ENCODE results near the gene CAB39L. TPM values are rescaled to one million over a fixed set of nuclear protein-coding genes. Genes with fewer than 3 reads are reported as not detected.

Gene CAB39L
- total RNA-seq, 1 experiment from 2014 or later, result 6.6 TPM

DNA sequence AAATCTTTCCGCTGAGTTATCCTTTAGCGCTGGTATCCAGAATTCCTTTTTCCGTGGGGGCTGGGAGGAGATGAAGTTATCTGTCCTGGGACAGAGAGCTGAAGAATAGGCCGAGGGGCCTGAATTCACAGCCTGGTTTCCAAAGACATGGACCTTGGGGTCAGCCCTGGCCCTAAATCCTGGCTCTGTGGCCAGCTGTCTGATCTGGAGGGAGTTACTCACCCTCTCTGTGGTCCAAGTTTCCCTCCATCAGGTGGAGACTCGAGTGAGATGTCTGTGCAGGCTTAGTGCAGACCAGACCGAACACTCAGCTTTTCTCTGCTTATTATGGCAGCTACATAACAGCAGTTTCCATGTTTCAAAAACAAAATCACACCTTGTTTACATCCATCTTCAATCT is 136.5 kb downstream of the CAB39L start:
- ATAC-seq (no peak), DNase-seq (ENCODE audit: low read depth, low spot score) (no peak)
- in situ Hi-C loops (cut with HindIII; ENCODE audit: low pct_unique_long_range_greater_than_20kb, low sequenced_read_pairs), result no loop called here
- intact Hi-C loops (cut with micrococcal nuclease; ENCODE audit: unreplicated experiment), result no loop called here
- Histone ChIP-seq H3K4me3 (ENCODE audit: low read depth in 2 of 2, low read length in 2 of 2) (no peak overlapping the region), H3K36me3 (ENCODE audit: control insufficient read depth, insufficient read depth, low read length) (no peaks in the 10 kb centered on the region), H3K9me3 (ENCODE audit: control insufficient read depth, insufficient read depth, low read depth, low read length) (no peaks in the 10 kb centered on the region), H3K27me3 (ENCODE audit: control insufficient read depth, insufficient read depth, low read length) (no peaks in the 10 kb centered on the region), H3K4me1 (ENCODE audit: control insufficient read depth, insufficient read depth, low read length) (no peaks in the 10 kb centered on the region), H3K27ac (ENCODE audit: low read length) (no peak overlapping the region)
- TF ChIP-seq, protein P1, sequence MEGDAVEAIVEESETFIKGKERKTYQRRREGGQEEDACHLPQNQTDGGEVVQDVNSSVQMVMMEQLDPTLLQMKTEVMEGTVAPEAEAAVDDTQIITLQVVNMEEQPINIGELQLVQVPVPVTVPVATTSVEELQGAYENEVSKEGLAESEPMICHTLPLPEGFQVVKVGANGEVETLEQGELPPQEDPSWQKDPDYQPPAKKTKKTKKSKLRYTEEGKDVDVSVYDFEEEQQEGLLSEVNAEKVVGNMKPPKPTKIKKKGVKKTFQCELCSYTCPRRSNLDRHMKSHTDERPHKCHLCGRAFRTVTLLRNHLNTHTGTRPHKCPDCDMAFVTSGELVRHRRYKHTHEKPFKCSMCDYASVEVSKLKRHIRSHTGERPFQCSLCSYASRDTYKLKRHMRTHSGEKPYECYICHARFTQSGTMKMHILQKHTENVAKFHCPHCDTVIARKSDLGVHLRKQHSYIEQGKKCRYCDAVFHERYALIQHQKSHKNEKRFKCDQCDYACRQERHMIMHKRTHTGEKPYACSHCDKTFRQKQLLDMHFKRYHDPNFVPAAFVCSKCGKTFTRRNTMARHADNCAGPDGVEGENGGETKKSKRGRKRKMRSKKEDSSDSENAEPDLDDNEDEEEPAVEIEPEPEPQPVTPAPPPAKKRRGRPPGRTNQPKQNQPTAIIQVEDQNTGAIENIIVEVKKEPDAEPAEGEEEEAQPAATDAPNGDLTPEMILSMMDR (IDR thresholded peaks at IDR 0.05), result no peak
- TF ChIP-seq SIN3A (IDR thresholded peaks at IDR 0.05; ENCODE audit: borderline replicate concordance, insufficient read depth, low read depth, low read length) (no peak), POLR2AphosphoS5 (IDR thresholded peaks at IDR 0.05; ENCODE audit: low read depth, low read length) (no peak), TCF7L2 (IDR thresholded peaks at IDR 0.05; ENCODE audit: low read depth, low read length) (no peak)
- TF ChIP-seq, protein P2, sequence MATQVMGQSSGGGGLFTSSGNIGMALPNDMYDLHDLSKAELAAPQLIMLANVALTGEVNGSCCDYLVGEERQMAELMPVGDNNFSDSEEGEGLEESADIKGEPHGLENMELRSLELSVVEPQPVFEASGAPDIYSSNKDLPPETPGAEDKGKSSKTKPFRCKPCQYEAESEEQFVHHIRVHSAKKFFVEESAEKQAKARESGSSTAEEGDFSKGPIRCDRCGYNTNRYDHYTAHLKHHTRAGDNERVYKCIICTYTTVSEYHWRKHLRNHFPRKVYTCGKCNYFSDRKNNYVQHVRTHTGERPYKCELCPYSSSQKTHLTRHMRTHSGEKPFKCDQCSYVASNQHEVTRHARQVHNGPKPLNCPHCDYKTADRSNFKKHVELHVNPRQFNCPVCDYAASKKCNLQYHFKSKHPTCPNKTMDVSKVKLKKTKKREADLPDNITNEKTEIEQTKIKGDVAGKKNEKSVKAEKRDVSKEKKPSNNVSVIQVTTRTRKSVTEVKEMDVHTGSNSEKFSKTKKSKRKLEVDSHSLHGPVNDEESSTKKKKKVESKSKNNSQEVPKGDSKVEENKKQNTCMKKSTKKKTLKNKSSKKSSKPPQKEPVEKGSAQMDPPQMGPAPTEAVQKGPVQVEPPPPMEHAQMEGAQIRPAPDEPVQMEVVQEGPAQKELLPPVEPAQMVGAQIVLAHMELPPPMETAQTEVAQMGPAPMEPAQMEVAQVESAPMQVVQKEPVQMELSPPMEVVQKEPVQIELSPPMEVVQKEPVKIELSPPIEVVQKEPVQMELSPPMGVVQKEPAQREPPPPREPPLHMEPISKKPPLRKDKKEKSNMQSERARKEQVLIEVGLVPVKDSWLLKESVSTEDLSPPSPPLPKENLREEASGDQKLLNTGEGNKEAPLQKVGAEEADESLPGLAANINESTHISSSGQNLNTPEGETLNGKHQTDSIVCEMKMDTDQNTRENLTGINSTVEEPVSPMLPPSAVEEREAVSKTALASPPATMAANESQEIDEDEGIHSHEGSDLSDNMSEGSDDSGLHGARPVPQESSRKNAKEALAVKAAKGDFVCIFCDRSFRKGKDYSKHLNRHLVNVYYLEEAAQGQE (IDR thresholded peaks at IDR 0.05; ENCODE audit: insufficient read depth in 1 of 2, low read depth in 2 of 2, low read length in 1 of 2), result no peak
- BruUV-seq (replicated peaks), result no TSS peak
- CTCF ChIA-PET, result no interaction called here
- POLR2A ChIA-PET, result no interaction called here

DNA sequence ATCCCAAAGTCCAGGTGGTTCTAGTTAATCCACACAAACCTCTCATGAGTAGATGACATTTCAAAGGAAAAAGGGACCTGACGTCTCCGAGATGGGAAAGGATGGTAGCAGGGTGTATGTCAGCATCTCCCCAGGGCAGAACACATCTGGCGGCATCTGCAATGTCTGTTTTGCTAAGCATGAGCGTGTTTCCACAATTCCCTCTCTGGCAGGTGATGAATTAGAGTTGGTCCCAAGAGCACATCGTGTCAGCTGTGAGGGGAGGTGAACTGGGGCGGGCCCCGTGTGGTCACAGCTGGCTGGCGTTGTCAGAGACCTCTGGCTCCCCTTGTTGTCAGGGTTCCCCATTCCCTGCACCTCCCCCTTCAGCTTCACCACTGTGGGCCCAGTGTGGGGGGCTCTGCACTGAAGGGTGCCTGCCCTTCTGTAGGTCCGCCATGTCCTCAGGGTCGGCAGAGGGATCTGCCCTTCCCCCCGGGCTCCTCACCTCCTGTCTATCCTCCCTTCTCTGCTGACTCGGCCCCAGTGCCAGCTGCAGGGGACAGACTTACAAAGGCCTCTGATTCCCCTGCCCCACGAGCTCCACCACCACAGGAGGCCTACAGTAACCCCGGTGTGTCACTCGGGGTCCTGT is 138.0 kb downstream of the CAB39L start:
- in situ Hi-C loops (cut with HindIII; ENCODE audit: low pct_unique_long_range_greater_than_20kb, low sequenced_read_pairs) (no loop called here), intact Hi-C loops (cut with micrococcal nuclease; ENCODE audit: unreplicated experiment) (no loop called here)
- Histone ChIP-seq H3K4me1 (ENCODE audit: control insufficient read depth, insufficient read depth, low read length) (no peaks in the 10 kb centered on the region), H3K27ac (ENCODE audit: low read length) (no peak overlapping the region), H3K4me3 (ENCODE audit: low read depth in 2 of 2, low read length in 2 of 2) (no peak overlapping the region), H3K9me3 (ENCODE audit: control insufficient read depth, insufficient read depth, low read depth, low read length) (no peaks in the 10 kb centered on the region), H3K36me3 (ENCODE audit: control insufficient read depth, insufficient read depth, low read length) (no peaks in the 10 kb centered on the region), H3K27me3 (ENCODE audit: control insufficient read depth, insufficient read depth, low read length) (no peaks in the 10 kb centered on the region)
- POLR2A ChIA-PET, result no interaction called here
- CTCF ChIA-PET, result no interaction called here
- BruUV-seq (replicated peaks), result no TSS peak
- DNase-seq (ENCODE audit: low read depth, low spot score) (no peak), ATAC-seq (no peak)
- TF ChIP-seq, protein P1 (IDR thresholded peaks at IDR 0.05), result no peak
- TF ChIP-seq, protein P2 (IDR thresholded peaks at IDR 0.05; ENCODE audit: insufficient read depth in 1 of 2, low read depth in 2 of 2, low read length in 1 of 2), result no peak
- TF ChIP-seq TCF7L2 (IDR thresholded peaks at IDR 0.05; ENCODE audit: low read depth, low read length) (no peak), SIN3A (IDR thresholded peaks at IDR 0.05; ENCODE audit: borderline replicate concordance, insufficient read depth, low read depth, low read length) (no peak), POLR2AphosphoS5 (IDR thresholded peaks at IDR 0.05; ENCODE audit: low read depth, low read length) (no peak)

All from Panc1 (cell line).